GM12878 (cell line): ENCODE results near the gene FNDC3B. TPM values are rescaled to one million over a fixed set of nuclear protein-coding genes. Genes with fewer than 3 reads are reported as not detected.

Source experiments
- ATAC-seq: fragments of 200-7000 bp; cut with Tn5 transposase; 3 replicates; pipeline ENCODE4 v1.9.1; 2020; ENCODE audit warnings: mild to moderate bottlenecking, moderate library complexity
- BruUV-seq: library from RNA; stranded (reverse); fragments of 400-500 nt; replicated peaks from 2 replicates; lab custom pipeline; 2021; lab: Mats Ljungman, UMichigan
- CTCF ChIA-PET: fragments of 300-600 bp; sonication (Branson Sonifier 250); formaldehyde crosslinking; extraction: SDS; loops from one replicate; lab custom pipeline; 2021; ENCODE audit warnings: inconsistent platforms; lab: Yijun Ruan, JAX
- POLR2A ChIA-PET: fragments of 350-600 bp; formaldehyde crosslinking; extraction: SDS; loops from one replicate; lab custom pipeline; 2021; ENCODE audit warnings: inconsistent platforms; lab: Charles Lee
- RAD21 ChIA-PET: fragments of 300-600 bp; sonication (Branson Sonifier 250); formaldehyde crosslinking; loops from one replicate; lab custom pipeline; 2023; ENCODE audit warnings: antibody characterized with exemption; ENCODE audit not compliant: unreplicated experiment; lab: Charles Lee
- SMC1A ChIA-PET: fragments of 300-600 bp; sonication (Branson Sonifier 250); formaldehyde crosslinking; loops from one replicate; lab custom pipeline; 2023; ENCODE audit not compliant: unreplicated experiment, uncharacterized antibody; lab: Charles Lee
- DNase-seq: peaks from one replicate; pipeline ENCODE4 v3.0.0-alpha.2; 2011; ENCODE audit warnings: low read depth, low spot score
- FAIRE-seq: peaks from 3 replicates; lab custom pipeline; 2011; peaks lifted over from hg19 to GRCh38; lab: Jason Lieb, UNC
- H2AFZ ChIP-seq: 2 replicates; pipeline ENCODE4 v1.6.0; 2011; ENCODE audit warnings: low read depth, low read length, control low read depth; ENCODE audit not compliant: control insufficient read depth
- H3K27ac ChIP-seq: 2 replicates; pipeline ENCODE4 v1.5.1; 2011; ENCODE audit warnings: control low read depth; ENCODE audit not compliant: control insufficient read depth, insufficient read depth
- H3K27me3 ChIP-seq, 2 experiments: replicated peaks in 1 of 2; 2 replicates each; pipeline versions ENCODE4 v1.6.0 to v1.6.1; 2011; ENCODE audit warnings: low read length in 1 of 2; ENCODE audit not compliant: control insufficient read depth in 2 of 2, insufficient read depth in 2 of 2
- H3K36me3 ChIP-seq, 2 experiments: 2 replicates each; pipeline ENCODE4 v1.5.1; 2011; ENCODE audit warnings: low read length in 1 of 2; ENCODE audit not compliant: control insufficient read depth in 2 of 2, insufficient read depth in 2 of 2
- H3K4me1 ChIP-seq: 2 replicates; pipeline ENCODE4 v1.6.1; 2011; ENCODE audit warnings: mild to moderate bottlenecking, low read length, moderate library complexity, mixed read lengths; ENCODE audit not compliant: control insufficient read depth, insufficient read depth
- H3K4me2 ChIP-seq: 2 replicates; pipeline ENCODE4 v1.6.0; 2011; ENCODE audit warnings: control low read depth; ENCODE audit not compliant: control insufficient read depth, insufficient read depth
- H3K4me3 ChIP-seq: fragments of 200-600 bp; sonication (generic); 2 replicates; pipeline ENCODE4 v1.5.1; 2016
- H3K79me2 ChIP-seq: 2 replicates; pipeline ENCODE4 v1.6.0; 2011; ENCODE audit warnings: low read length; ENCODE audit not compliant: control insufficient read depth, insufficient read depth
- H3K9ac ChIP-seq: 2 replicates; pipeline ENCODE4 v1.8.0; 2011; ENCODE audit warnings: low read length, control low read depth, mixed read lengths; ENCODE audit not compliant: control insufficient read depth, insufficient read depth
- H3K9me3 ChIP-seq: replicated peaks from 3 replicates; pipeline ENCODE4 v1.5.1; 2011; ENCODE audit warnings: mild to moderate bottlenecking, low read length; ENCODE audit not compliant: control insufficient read depth, insufficient read depth
- H4K20me1 ChIP-seq: 2 replicates; pipeline ENCODE4 v1.6.0; 2011; ENCODE audit not compliant: control insufficient read depth, insufficient read depth
- BCL3 ChIP-seq: IDR thresholded peaks from 2 replicates; pipeline ENCODE4 v1.6.1; 2011; ENCODE audit warnings: borderline replicate concordance, low read depth, mild to moderate bottlenecking, moderate library complexity, low read length; ENCODE audit not compliant: insufficient read depth, poor library complexity, severe bottlenecking
- BHLHE40 ChIP-seq, 2 experiments: fragments of 450-650 bp in 1 of 2; IDR thresholded peaks; 2 replicates each; pipeline ENCODE4 v1.6.1; 2011 to 2017; ENCODE audit warnings: low read depth in 2 of 2, borderline replicate concordance in 1 of 2, improper control_type of control experiment in 1 of 2, low read length in 1 of 2, mild to moderate bottlenecking in 1 of 2
- E2F8 ChIP-seq: fragments of 450-650 bp; IDR thresholded peaks from 2 replicates; pipeline ENCODE4 v1.6.1; 2018; ENCODE audit warnings: mild to moderate bottlenecking, low read depth, moderate library complexity; ENCODE audit not compliant: partially characterized antibody
- EED ChIP-seq: sonication (generic); IDR thresholded peaks from 2 replicates; pipeline ENCODE4 v1.6.1; 2016; ENCODE audit warnings: antibody characterized with exemption, low read depth
- ELK1 ChIP-seq: IDR thresholded peaks from 2 replicates; pipeline ENCODE4 v1.6.1; 2012; ENCODE audit warnings: low read depth, low read length, improper control_type of control experiment
- HCFC1 ChIP-seq: fragments of 150-350 bp; IDR thresholded peaks from 2 replicates; pipeline ENCODE4 v1.6.1; 2014; ENCODE audit warnings: low read length
- KDM1A ChIP-seq: fragments of 200-600 bp; sonication (generic); IDR thresholded peaks from 2 replicates; pipeline ENCODE4 v1.6.1; 2016; ENCODE audit warnings: borderline replicate concordance
- MEF2B ChIP-seq: fragments of 450-650 bp; IDR thresholded peaks from 2 replicates; pipeline ENCODE4 v1.6.1; 2018; ENCODE audit warnings: mild to moderate bottlenecking, moderate library complexity; ENCODE audit not compliant: partially characterized antibody, poor library complexity, severe bottlenecking
- NBN ChIP-seq: fragments of 450-650 bp; IDR thresholded peaks from 2 replicates; pipeline ENCODE4 v1.6.1; 2016
- NFXL1 ChIP-seq: fragments of 450-650 bp; IDR thresholded peaks from 2 replicates; pipeline ENCODE4 v1.6.1; 2017; ENCODE audit warnings: antibody characterized with exemption, mild to moderate bottlenecking, borderline replicate concordance
- PRDM15 ChIP-seq: fragments of 450-650 bp; formaldehyde crosslinking; IDR thresholded peaks from 2 replicates; pipeline ENCODE4 v1.4.0; 2020; ENCODE audit warnings: mild to moderate bottlenecking, moderate library complexity
- RAD21 ChIP-seq: IDR thresholded peaks from 2 replicates; pipeline ENCODE4 v1.6.1; 2011; ENCODE audit warnings: mild to moderate bottlenecking, low read depth, low read length, moderate library complexity; ENCODE audit not compliant: insufficient read depth
- RAD51 ChIP-seq: fragments of 450-650 bp; IDR thresholded peaks from 2 replicates; pipeline ENCODE4 v1.6.1; 2016; ENCODE audit warnings: moderate library complexity, mild to moderate bottlenecking, inconsistent platforms
- RELA ChIP-seq: fragments of 450-650 bp; IDR thresholded peaks from 2 replicates; pipeline ENCODE4 v1.8.0; 2014; ENCODE audit warnings: borderline replicate concordance; ENCODE audit not compliant: partially characterized antibody
- RUNX3 ChIP-seq: IDR thresholded peaks from 2 replicates; pipeline ENCODE4 v1.6.1; 2012; ENCODE audit warnings: low read length, inconsistent platforms
- ZNF622 ChIP-seq: fragments of 450-650 bp; IDR thresholded peaks from 2 replicates; pipeline ENCODE4 v1.6.1; 2017; ENCODE audit warnings: mild to moderate bottlenecking, inconsistent platforms
- WGBS: methylation state at CpG from one replicate; pipeline ENCODE4 v1.1.6; 2016; ENCODE audit warnings: low lambda C conversion rate; ENCODE audit not compliant: insufficient replicate concordance, insufficient coverage; ENCODE audit errors: missing lambda C conversion rate; 5-methylcytosine and 5-hydroxymethylcytosine counted together
- in situ Hi-C: fragments of 300-500 bp; cut with MboI; formaldehyde crosslinking; loops from 9 replicates; pipeline ENCODE4 v1.14.3; 2018; ENCODE audit warnings: mixed read lengths
- intact Hi-C: fragments of 100-400 bp; cut with micrococcal nuclease; formaldehyde crosslinking; loops from one replicate; pipeline ENCODE4 v1.14.2; 2022; ENCODE audit not compliant: unreplicated experiment
- polyA plus RNA-seq, 11 experiments: library from polyadenylated mRNA; depleted of rRNA in 4 of 11; unstranded in 6 of 11; stranded (reverse) in 5 of 11; fragments of >200 nt; fragmentation: Nextera tagmentation in 4 of 11; fragmentation: Illumina TruSeq in 1 of 11; extraction: Ambion mirVana in 4 of 11; extraction: Trizol in 1 of 11; gene quantifications; 1 replicate in 1 of 11; 2 replicates in 10 of 11; pipeline versions ENCODE4 v1.2.1 to v1.2.3, GENCODE V29; 2011 to 2016; ENCODE audit warnings: inconsistent platforms in 2 of 11, missing spikeins in 2 of 11, low read depth in 1 of 11
- total RNA-seq, 4 experiments: library from RNA; depleted of rRNA in 3 of 4; stranded (reverse); fragments of >200 nt in 3 of 4; fragmentation: Illumina TruSeq in 1 of 4; extraction: Trizol in 1 of 4; gene quantifications; 2 replicates each; pipeline versions ENCODE4 v1.2.1 to v1.2.3, GENCODE V29; 2013 to 2021

FNDC3B gene
- total and polyA plus RNA-seq, 10 of the 15 experiments (the other 5 are each of a cell fraction or from before 2014, with no cell fraction given): 7.9 to 35.0 (median 18.5) TPM

- CTCF ChIA-PET: interaction anchor here (1.3 kb wide), 1 partner anchor 13 kb away, joined by 3 read pairs; no protein-coding TSS in a partner anchor
- RAD21 ChIA-PET: no interaction called here
- intact Hi-C loops: no loop called here
These were observed 29.6 kb downstream of the FNDC3B start for GRCh38 chr3:172068977-172069376.

More at GRCh38 chr3:172068977-172069376, 29.6 kb downstream of the FNDC3B start:
- Histone ChIP-seq H4K20me1 (no peaks in the 10 kb centered on the region; the same call in 1 of the 2 replicates), H3K9ac (no peak overlapping the region), H2AFZ (no peak overlapping the region), H3K36me3 (peaks cover 2 to 7% of the 10 kb centered on the region in 2 experiments; a peak in 2 of 4 replicates), H3K79me2 (peaks cover 53% of the 10 kb centered on the region), H3K4me3 (no peak overlapping the region), H3K4me1 (peaks cover 8% of the 10 kb centered on the region), H3K27me3 (no peaks in the 10 kb centered on the region), H3K9me3 (peaks cover 3% of the 10 kb centered on the region; the same call in 2 of the 3 replicates), H3K4me2 (no peak overlapping the region), H3K27ac (no peak overlapping the region)
- in situ Hi-C loops: no loop called here
- ChIA-PET SMC1A (interaction anchor here (0.6 to 1.8 kb wide), 2 partner anchors 16 to 66 kb away, joined by 3 read pairs; no protein-coding TSS in a partner anchor), POLR2A (no interaction called here)
- ATAC-seq (no peak), FAIRE-seq (no peak), DNase-seq (no peak)
- TF ChIP-seq BCL3 (no peak), EED (no peak), RAD51 (no peak), E2F8 (no peak), RAD21 (no peak), ELK1 (no peak), ZNF622 (no peak), NFXL1 (no peak), HCFC1 (no peak), MEF2B (no peak), RELA (no peak), KDM1A (no peak), BHLHE40 (IDR thresholded peaks at IDR 0.05; ENCODE audit: borderline replicate concordance in 1 of 2, low read depth in 2 of 2, low read length in 1 of 2) (no peak), NBN (no peak), PRDM15 (CRISPR knock-in tag) (no peak), RUNX3 (no peak)
- BruUV-seq: no TSS peak
- WGBS: 78% methylated on average over 4 of the region's 4 CpGs
